IMR-90 (cell line): ENCODE data around the gene FUBP1. TPM values are rescaled to one million over a fixed set of nuclear protein-coding genes. Genes with fewer than 3 reads are reported as not detected.

ENCODE experiments used
- ATAC-seq: fragments of 200-7000 bp; cut with Tn5 transposase; 2 replicates; pipeline ENCODE4 v1.9.1; 2020; ENCODE audit warnings: low read depth, mild to moderate bottlenecking, moderate library complexity
- BruUV-seq: library from RNA; stranded (reverse); fragments of 400-500 nt; replicated peaks from 2 replicates; lab custom pipeline; 2021; lab: Mats Ljungman, UMichigan
- CTCF ChIA-PET: fragments of 300-600 bp; formaldehyde crosslinking; extraction: SDS; loops from one replicate; lab custom pipeline; 2021; ENCODE audit warnings: antibody characterized with exemption; lab: Yijun Ruan, JAX
- POLR2A ChIA-PET: fragments of 300-600 bp; sonication (Branson Sonifier 250); formaldehyde crosslinking; loops from one replicate; lab custom pipeline; 2022; ENCODE audit warnings: antibody characterized with exemption; ENCODE audit not compliant: unreplicated experiment; lab: Charles Lee
- DNase-seq: peaks from one replicate; pipeline ENCODE4 v3.0.0; 2013
- H2AFZ ChIP-seq: replicated peaks from 2 replicates; pipeline ENCODE3; 2013; ENCODE audit warnings: low read length, mild to moderate bottlenecking; ENCODE audit not compliant: poor library complexity
- H2AK5ac ChIP-seq: 2 replicates; pipeline ENCODE4 v1.6.1; 2013; ENCODE audit warnings: low read depth, low read length, inconsistent platforms
- H2AK9ac ChIP-seq: replicated peaks from 2 replicates; pipeline ENCODE3; 2013; ENCODE audit warnings: mild to moderate bottlenecking, low read depth, low read length, moderate library complexity; ENCODE audit not compliant: poor library complexity
- H2BK120ac ChIP-seq: 2 replicates; pipeline ENCODE4 v1.6.1; 2013; ENCODE audit warnings: low read depth, low read length, inconsistent platforms
- H2BK15ac ChIP-seq: 3 replicates; pipeline ENCODE4 v1.6.1; 2013; ENCODE audit warnings: low read depth, low read length, inconsistent platforms
- H2BK20ac ChIP-seq: 2 replicates; pipeline ENCODE4 v1.6.1; 2013; ENCODE audit warnings: low read depth, mild to moderate bottlenecking, inconsistent platforms, low read length, moderate library complexity
- H2BK5ac ChIP-seq: 2 replicates; pipeline ENCODE4 v1.6.1; 2013; ENCODE audit warnings: mild to moderate bottlenecking, low read depth, low read length, inconsistent platforms; ENCODE audit not compliant: poor library complexity, severe bottlenecking
- H3K14ac ChIP-seq: replicated peaks from 2 replicates; pipeline ENCODE4 v1.6.1; 2013; ENCODE audit warnings: low read depth, low read length, inconsistent platforms
- H3K18ac ChIP-seq: 2 replicates; pipeline ENCODE4 v1.6.1; 2013; ENCODE audit warnings: low read depth, low read length, control low read depth
- H3K23ac ChIP-seq: 2 replicates; pipeline ENCODE4 v1.6.1; 2013; ENCODE audit warnings: low read depth, low read length, inconsistent platforms
- H3K27ac ChIP-seq: 2 replicates; pipeline ENCODE4 v1.5.1; 2013; ENCODE audit warnings: mild to moderate bottlenecking, control low read depth, low read length; ENCODE audit not compliant: insufficient read depth
- H3K27me3 ChIP-seq: 2 replicates; pipeline ENCODE4 v1.6.1; 2013; ENCODE audit warnings: low read length; ENCODE audit not compliant: control insufficient read depth, insufficient read depth
- H3K36me3 ChIP-seq: 2 replicates; pipeline ENCODE4 v1.6.1; 2013; ENCODE audit warnings: low read length, mixed read lengths; ENCODE audit not compliant: control insufficient read depth, insufficient read depth
- H3K4ac ChIP-seq: 2 replicates; pipeline ENCODE4 v1.6.1; 2013; ENCODE audit warnings: low read depth, low read length, inconsistent platforms
- H3K4me1 ChIP-seq: 2 replicates; pipeline ENCODE4 v1.6.1; 2013; ENCODE audit warnings: low read length, mixed read lengths; ENCODE audit not compliant: control insufficient read depth, insufficient read depth
- H3K4me2 ChIP-seq: 2 replicates; pipeline ENCODE4 v1.6.1; 2013; ENCODE audit warnings: low read depth, mild to moderate bottlenecking, control low read depth, low read length, moderate library complexity
- H3K4me3 ChIP-seq: 2 replicates; pipeline ENCODE4 v1.5.1; 2013; ENCODE audit warnings: low read depth, mild to moderate bottlenecking, control low read depth, low read length, moderate library complexity; ENCODE audit not compliant: insufficient read depth
- H3K56ac ChIP-seq: 2 replicates; pipeline ENCODE4 v1.6.1; 2013; ENCODE audit warnings: low read length, inconsistent platforms; ENCODE audit not compliant: insufficient read depth; ENCODE audit errors: extremely low read depth
- H3K79me1 ChIP-seq, 2 experiments: 2 replicates each; pipeline ENCODE4 v1.6.1; 2013; ENCODE audit warnings: low read length in 2 of 2, inconsistent platforms in 1 of 2, low read depth in 1 of 2
- H3K9ac ChIP-seq: 2 replicates; pipeline ENCODE4 v1.6.1; 2013; ENCODE audit warnings: low read depth, low read length, control low read depth
- H3K9me1 ChIP-seq: 2 replicates; pipeline ENCODE4 v1.6.1; 2013; ENCODE audit warnings: low read length, inconsistent platforms; ENCODE audit not compliant: insufficient read depth
- H3K9me3 ChIP-seq: 2 replicates; pipeline ENCODE4 v1.6.1; 2013; ENCODE audit warnings: low read length; ENCODE audit not compliant: control insufficient read depth, insufficient read depth
- H4K20me1 ChIP-seq: 2 replicates; pipeline ENCODE4 v1.6.1; 2013; ENCODE audit warnings: low read length, inconsistent platforms; ENCODE audit not compliant: insufficient read depth
- H4K5ac ChIP-seq: 2 replicates; pipeline ENCODE4 v1.6.1; 2013; ENCODE audit warnings: mild to moderate bottlenecking, low read depth, low read length, control low read depth
- H4K8ac ChIP-seq, 2 experiments: 2 replicates each; pipeline ENCODE4 v1.6.1; 2013; ENCODE audit warnings: low read depth in 2 of 2, low read length in 2 of 2, control low read depth in 1 of 2, inconsistent platforms in 1 of 2
- H4K91ac ChIP-seq: 2 replicates; pipeline ENCODE4 v1.6.1; 2013; ENCODE audit warnings: low read depth, low read length, inconsistent platforms; ENCODE audit not compliant: insufficient read depth
- CEBPB ChIP-seq: IDR thresholded peaks from 2 replicates; pipeline ENCODE4 v1.6.1; 2012; ENCODE audit warnings: low read depth, low read length, improper control_type of control experiment
- CHD1 ChIP-seq: IDR thresholded peaks from 2 replicates; pipeline ENCODE4 v1.6.1; 2012; ENCODE audit warnings: low read depth, low read length, improper control_type of control experiment
- CTCF ChIP-seq: conservative IDR thresholded peaks from 2 replicates; pipeline ENCODE4 v1.5.1; 2012; ENCODE audit warnings: mild to moderate bottlenecking, low read depth, low read length, improper control_type of control experiment
- ELK1 ChIP-seq: fragments of 150-350 bp; IDR thresholded peaks from 2 replicates; pipeline ENCODE4 v1.6.1; 2016; ENCODE audit warnings: low read depth, mild to moderate bottlenecking, low read length, moderate library complexity, borderline replicate concordance
- FOS ChIP-seq: fragments of 150-350 bp; IDR thresholded peaks from 2 replicates; pipeline ENCODE4 v1.6.1; 2016; ENCODE audit warnings: low read depth, low read length
- MAFK ChIP-seq: IDR thresholded peaks from 2 replicates; pipeline ENCODE4 v1.6.1; 2012; ENCODE audit warnings: low read depth, low read length, improper control_type of control experiment
- MAZ ChIP-seq: IDR thresholded peaks from 2 replicates; pipeline ENCODE4 v1.6.1; 2012; ENCODE audit warnings: low read depth, mild to moderate bottlenecking, low read length, improper control_type of control experiment, moderate library complexity, borderline replicate concordance
- MXI1 ChIP-seq: IDR thresholded peaks from 2 replicates; pipeline ENCODE4 v1.6.1; 2012; ENCODE audit warnings: low read depth, mild to moderate bottlenecking, low read length, moderate library complexity, borderline replicate concordance
- NFE2L2 ChIP-seq: fragments of 150-350 bp; IDR thresholded peaks from 2 replicates; pipeline ENCODE4 v1.6.1; 2016; ENCODE audit warnings: low read depth, mild to moderate bottlenecking, low read length
- POLR2A ChIP-seq: IDR thresholded peaks from 2 replicates; pipeline ENCODE4 v1.6.1; 2012; ENCODE audit warnings: mild to moderate bottlenecking, low read depth, low read length
- RAD21 ChIP-seq: IDR thresholded peaks from 2 replicates; pipeline ENCODE4 v1.6.1; 2012; ENCODE audit warnings: low read length, improper control_type of control experiment
- RCOR1 ChIP-seq: IDR thresholded peaks from 2 replicates; pipeline ENCODE4 v1.6.1; 2012; ENCODE audit warnings: mild to moderate bottlenecking, low read length, improper control_type of control experiment; ENCODE audit not compliant: insufficient replicate concordance
- SMC3 ChIP-seq: fragments of 150-350 bp; IDR thresholded peaks from 2 replicates; pipeline ENCODE4 v1.6.1; 2016; ENCODE audit warnings: low read depth, mild to moderate bottlenecking, antibody characterized with exemption, low read length, moderate library complexity
- USF2 ChIP-seq: fragments of 150-350 bp; IDR thresholded peaks from 2 replicates; pipeline ENCODE4 v1.6.1; 2017; ENCODE audit warnings: mild to moderate bottlenecking, antibody characterized with exemption, low read length, low read depth
- WGBS, 2 experiments: methylation state at CpG; one replicate each; pipeline versions ENCODE4 v1.1.5 to v1.1.7; 2013; ENCODE audit warnings: missing lambda C conversion rate in 2 of 2; ENCODE audit not compliant: insufficient read length in 1 of 2; ENCODE audit errors: extremely low coverage in 2 of 2; 5-methylcytosine and 5-hydroxymethylcytosine counted together
- dilution Hi-C: fragments of 300-500 bp; cut with HindIII; formaldehyde crosslinking; loops from one replicate; pipeline ENCODE4 v1.14.3; 2018; ENCODE audit warnings: low sequenced_read_pairs; ENCODE audit not compliant: unreplicated experiment
- in situ Hi-C: fragments of 300-500 bp; cut with MboI; formaldehyde crosslinking; loops from 3 replicates; pipeline ENCODE4 v1.14.3; 2019; ENCODE audit warnings: low sequenced_read_pairs, inconsistent platforms, mixed read lengths
- intact Hi-C: fragments of 100-400 bp; cut with micrococcal nuclease; formaldehyde crosslinking; loops from 2 replicates; pipeline ENCODE4 v1.10.0; 2022
- polyA plus RNA-seq, 3 experiments: library from polyadenylated mRNA; depleted of rRNA; stranded (reverse); fragments of >200 nt; gene quantifications; 2 replicates each; pipeline ENCODE4 v1.2.3, GENCODE V29; 2012; ENCODE audit warnings: low replicate concordance in 1 of 3
- total RNA-seq: library from RNA; depleted of rRNA; stranded (reverse); fragments of >200 nt; gene quantifications from 2 replicates; pipeline ENCODE4 v1.2.3, GENCODE V29; 2012

Gene FUBP1
- total and polyA plus RNA-seq, 2 of the 4 experiments (the other 2 are of a cell fraction), result 94.7 to 129 TPM

GRCh38 chr1:77954521-77954920 is 24.4 kb downstream of the FUBP1 start:
- Histone ChIP-seq H3K9ac (no peak overlapping the region), H3K18ac (no peak overlapping the region), H4K8ac (no peak overlapping the region), H3K79me1 (peaks cover 25 to 50% of the 10 kb centered on the region in 2 experiments), H2AK5ac (no peak overlapping the region), H3K4me2 (no peak overlapping the region; the same call in 1 of the 2 replicates), H4K20me1 (peaks cover 13% of the 10 kb centered on the region), H4K5ac (no peak overlapping the region), H4K91ac (no peak overlapping the region), H3K14ac (no peak overlapping the region), H2AK9ac (no peak overlapping the region), H2AFZ (no peak overlapping the region), H3K4me3 (no peak overlapping the region), H3K9me1 (no peaks in the 10 kb centered on the region), H3K23ac (no peak overlapping the region), H2BK5ac (no peak overlapping the region), H3K56ac (no peak overlapping the region), H3K4me1 (no peaks in the 10 kb centered on the region; the same call in 1 of the 2 replicates), H2BK120ac (no peak overlapping the region), H2BK20ac (no peak overlapping the region), H3K36me3 (peaks cover 53% of the 10 kb centered on the region), H3K27me3 (no peaks in the 10 kb centered on the region), H3K9me3 (no peaks in the 10 kb centered on the region), H3K27ac (no peak overlapping the region), H3K4ac (no peak overlapping the region), H2BK15ac (no peak overlapping the region)
- no peak for TF ChIP-seq POLR2A
- TF ChIP-seq MXI1, result no peak
- TF ChIP-seq CHD1, result no peak
- TF ChIP-seq SMC3, result no peak
- TF ChIP-seq ELK1, result no peak
- TF ChIP-seq MAZ, result no peak
- no peak for TF ChIP-seq NFE2L2
- no peak for TF ChIP-seq USF2
- TF ChIP-seq CEBPB, result no peak
- no peak for TF ChIP-seq RAD21
- no peak for TF ChIP-seq FOS
- TF ChIP-seq CTCF, result no peak
- TF ChIP-seq MAFK, result no peak
- TF ChIP-seq RCOR1, result no peak
- POLR2A ChIA-PET, result no interaction called here
- DNase-seq (peak; percentile 43), ATAC-seq (peak; percentile 31)
- WGBS, 2 experiments, result no CpG with 5 or more reads among the region's 2 CpGs
- in situ Hi-C loops, result no loop called here
- BruUV-seq, result no TSS peak
- CTCF ChIA-PET, result interaction anchor here (0.6 kb wide), 1 partner anchor 378 kb away, joined by 3 read pairs; no protein-coding TSS in a partner anchor
- intact Hi-C loops, result no loop called here
- dilution Hi-C loops, result no loop called here
